NB4 (cell line): ENCODE results near the gene VKORC1.

Source experiments
- POLR2A ChIP-seq: IDR thresholded peaks from 2 replicates; pipeline ENCODE4 v1.6.1; 2011; ENCODE audit warnings: mild to moderate bottlenecking; ENCODE audit not compliant: insufficient read length; ENCODE audit errors: extremely low read depth
- TF ChIP-seq, protein P1 (sequence below): IDR thresholded peaks from one replicate; pipeline ENCODE4 v1.5.1; 2012; ENCODE audit warnings: low read depth, low read length
- TF ChIP-seq, protein P2 (sequence below): IDR thresholded peaks from 2 replicates; pipeline ENCODE4 v1.6.1; 2011; ENCODE audit warnings: low read depth, low read length

DNA sequence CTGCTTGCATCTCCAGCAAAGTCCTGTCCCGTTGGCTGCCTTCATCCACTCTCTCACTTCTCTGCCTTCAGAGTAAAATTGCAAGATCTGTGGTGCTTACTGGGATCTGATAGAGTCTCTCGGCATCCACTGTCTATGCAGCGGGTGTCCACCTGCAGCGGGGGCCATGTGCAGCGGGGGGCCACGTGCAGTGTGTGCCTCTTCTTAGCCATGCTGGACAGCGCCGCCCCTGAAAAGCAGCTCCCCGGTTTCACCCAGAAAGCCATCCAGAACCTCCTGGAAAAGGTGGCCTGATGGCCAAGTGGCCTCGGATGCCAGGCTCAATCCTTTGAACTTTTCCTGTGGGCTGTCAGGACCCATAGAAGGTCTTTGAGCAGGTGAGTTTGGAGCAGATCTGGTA lies 51.7 kb downstream of the VKORC1 start:
- TF ChIP-seq, protein P1, sequence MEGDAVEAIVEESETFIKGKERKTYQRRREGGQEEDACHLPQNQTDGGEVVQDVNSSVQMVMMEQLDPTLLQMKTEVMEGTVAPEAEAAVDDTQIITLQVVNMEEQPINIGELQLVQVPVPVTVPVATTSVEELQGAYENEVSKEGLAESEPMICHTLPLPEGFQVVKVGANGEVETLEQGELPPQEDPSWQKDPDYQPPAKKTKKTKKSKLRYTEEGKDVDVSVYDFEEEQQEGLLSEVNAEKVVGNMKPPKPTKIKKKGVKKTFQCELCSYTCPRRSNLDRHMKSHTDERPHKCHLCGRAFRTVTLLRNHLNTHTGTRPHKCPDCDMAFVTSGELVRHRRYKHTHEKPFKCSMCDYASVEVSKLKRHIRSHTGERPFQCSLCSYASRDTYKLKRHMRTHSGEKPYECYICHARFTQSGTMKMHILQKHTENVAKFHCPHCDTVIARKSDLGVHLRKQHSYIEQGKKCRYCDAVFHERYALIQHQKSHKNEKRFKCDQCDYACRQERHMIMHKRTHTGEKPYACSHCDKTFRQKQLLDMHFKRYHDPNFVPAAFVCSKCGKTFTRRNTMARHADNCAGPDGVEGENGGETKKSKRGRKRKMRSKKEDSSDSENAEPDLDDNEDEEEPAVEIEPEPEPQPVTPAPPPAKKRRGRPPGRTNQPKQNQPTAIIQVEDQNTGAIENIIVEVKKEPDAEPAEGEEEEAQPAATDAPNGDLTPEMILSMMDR, result no peak
- no peak for TF ChIP-seq POLR2A
- TF ChIP-seq, protein P2, sequence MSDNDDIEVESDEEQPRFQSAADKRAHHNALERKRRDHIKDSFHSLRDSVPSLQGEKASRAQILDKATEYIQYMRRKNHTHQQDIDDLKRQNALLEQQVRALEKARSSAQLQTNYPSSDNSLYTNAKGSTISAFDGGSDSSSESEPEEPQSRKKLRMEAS, result no peak
